Measurements from ENCODE around the gene VWA7. TPM values are rescaled to one million over a fixed set of nuclear protein-coding genes. Genes with fewer than 3 reads are reported as not detected.

The VWA7 gene
- total and polyA plus RNA-seq, 2 donors from 2014 or later: 10.2 to 32.5 TPM

DNA sequence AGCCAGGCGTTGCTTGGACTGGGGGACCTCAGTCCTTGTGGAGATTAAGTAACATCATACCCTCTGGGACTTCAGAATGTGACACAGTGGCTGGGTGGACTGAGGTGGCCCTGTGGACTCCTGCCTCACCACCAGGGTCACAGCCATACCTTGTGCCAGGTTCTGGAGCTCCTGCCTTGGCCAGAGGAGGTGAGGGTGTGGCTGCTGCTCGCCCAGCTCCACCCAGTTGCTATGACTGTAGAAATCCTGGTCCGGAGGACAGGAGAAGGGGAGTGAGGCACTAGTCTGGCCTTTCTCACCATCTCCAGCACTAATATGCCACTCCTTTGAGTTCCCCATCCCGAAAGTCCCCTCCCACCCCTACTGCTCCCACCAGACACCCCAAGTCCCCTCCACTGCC lies 1.9 kb downstream of the VWA7 start:
- DNase-seq: no peak
- peaks cover 0 to 19% (median 0%) of the 10 kb centered on the region in 3 donors for H3K4me1 ChIP-seq (ENCODE audit: control insufficient read depth in 2 of 3, insufficient read depth in 2 of 3, low read depth in 1 of 3, low read length in 3 of 3)
- H3K36me3 ChIP-seq (ENCODE audit: control insufficient read depth in 2 of 3, insufficient read depth in 3 of 3, low read length in 3 of 3): peaks cover 0 to 1% (median 0%) of the 10 kb centered on the region in 3 donors
- peak overlapping the region in 1 of 3 donors; percentile 13 for H3K4me3 ChIP-seq (ENCODE audit: low read length in 3 of 3)
- no peaks in the 10 kb centered on the region for H3K27me3 ChIP-seq (ENCODE audit: control insufficient read depth, insufficient read depth, low read length)
- TF ChIP-seq, protein P1, sequence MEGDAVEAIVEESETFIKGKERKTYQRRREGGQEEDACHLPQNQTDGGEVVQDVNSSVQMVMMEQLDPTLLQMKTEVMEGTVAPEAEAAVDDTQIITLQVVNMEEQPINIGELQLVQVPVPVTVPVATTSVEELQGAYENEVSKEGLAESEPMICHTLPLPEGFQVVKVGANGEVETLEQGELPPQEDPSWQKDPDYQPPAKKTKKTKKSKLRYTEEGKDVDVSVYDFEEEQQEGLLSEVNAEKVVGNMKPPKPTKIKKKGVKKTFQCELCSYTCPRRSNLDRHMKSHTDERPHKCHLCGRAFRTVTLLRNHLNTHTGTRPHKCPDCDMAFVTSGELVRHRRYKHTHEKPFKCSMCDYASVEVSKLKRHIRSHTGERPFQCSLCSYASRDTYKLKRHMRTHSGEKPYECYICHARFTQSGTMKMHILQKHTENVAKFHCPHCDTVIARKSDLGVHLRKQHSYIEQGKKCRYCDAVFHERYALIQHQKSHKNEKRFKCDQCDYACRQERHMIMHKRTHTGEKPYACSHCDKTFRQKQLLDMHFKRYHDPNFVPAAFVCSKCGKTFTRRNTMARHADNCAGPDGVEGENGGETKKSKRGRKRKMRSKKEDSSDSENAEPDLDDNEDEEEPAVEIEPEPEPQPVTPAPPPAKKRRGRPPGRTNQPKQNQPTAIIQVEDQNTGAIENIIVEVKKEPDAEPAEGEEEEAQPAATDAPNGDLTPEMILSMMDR (IDR thresholded peaks at IDR 0.05; ENCODE audit: borderline replicate concordance, extremely low read depth, insufficient read depth): no peak
- H3K9ac ChIP-seq (ENCODE audit: low read length in 3 of 3): peak overlapping the region in 1 of 3 donors; percentile 58
- no peak for FAIRE-seq
- intact Hi-C loops (cut with DNase I): no loop called here
- H3K9me3 ChIP-seq (ENCODE audit: control insufficient read depth in 2 of 3, insufficient read depth in 1 of 3, low read length in 3 of 3): no peaks in the 10 kb centered on the region
- peak overlapping the region; percentile 77 to 92 for H3K27ac ChIP-seq (ENCODE audit: low read depth in 2 of 2, low read length in 2 of 2)

DNA sequence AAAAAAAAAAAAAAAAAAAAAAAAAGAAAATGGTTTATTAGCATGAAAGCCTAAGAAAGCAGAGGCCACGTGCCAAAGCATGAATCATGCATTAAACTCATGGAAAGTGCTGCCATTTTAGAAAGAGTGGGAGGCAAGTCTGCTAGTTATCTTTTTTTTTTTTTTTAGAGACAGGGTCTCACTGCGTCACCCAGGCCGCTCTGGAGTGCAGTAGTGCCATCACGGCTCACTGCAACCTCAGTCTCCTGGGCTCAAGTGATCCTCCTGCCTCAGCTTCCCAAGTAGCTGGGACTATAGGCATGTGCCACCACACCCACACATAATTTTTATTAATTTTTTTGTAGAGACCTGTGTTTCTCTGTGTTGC lies 5.2 kb downstream of the VWA7 start:
- Histone ChIP-seq H3K9me3 (ENCODE audit: control insufficient read depth in 2 of 3, insufficient read depth in 1 of 3, low read length in 3 of 3) (no peaks in the 10 kb centered on the region), H3K4me1 (ENCODE audit: control insufficient read depth in 2 of 3, insufficient read depth in 2 of 3, low read depth in 1 of 3, low read length in 3 of 3) (peaks cover 0 to 16% (median 0%) of the 10 kb centered on the region in 3 donors), H3K9ac (ENCODE audit: low read length in 3 of 3) (no peak overlapping the region), H3K27me3 (ENCODE audit: control insufficient read depth, insufficient read depth, low read length) (no peaks in the 10 kb centered on the region), H3K4me3 (ENCODE audit: low read length in 3 of 3) (no peak overlapping the region), H3K27ac (ENCODE audit: low read depth in 2 of 2, low read length in 2 of 2) (no peak overlapping the region), H3K36me3 (ENCODE audit: control insufficient read depth in 2 of 3, insufficient read depth in 3 of 3, low read length in 3 of 3) (no peaks in the 10 kb centered on the region)
- TF ChIP-seq, protein P1 (IDR thresholded peaks at IDR 0.05; ENCODE audit: borderline replicate concordance, extremely low read depth, insufficient read depth): no peak
- DNase-seq: no peak
- FAIRE-seq: no peak
- intact Hi-C loops (cut with DNase I): no loop called here

DNA sequence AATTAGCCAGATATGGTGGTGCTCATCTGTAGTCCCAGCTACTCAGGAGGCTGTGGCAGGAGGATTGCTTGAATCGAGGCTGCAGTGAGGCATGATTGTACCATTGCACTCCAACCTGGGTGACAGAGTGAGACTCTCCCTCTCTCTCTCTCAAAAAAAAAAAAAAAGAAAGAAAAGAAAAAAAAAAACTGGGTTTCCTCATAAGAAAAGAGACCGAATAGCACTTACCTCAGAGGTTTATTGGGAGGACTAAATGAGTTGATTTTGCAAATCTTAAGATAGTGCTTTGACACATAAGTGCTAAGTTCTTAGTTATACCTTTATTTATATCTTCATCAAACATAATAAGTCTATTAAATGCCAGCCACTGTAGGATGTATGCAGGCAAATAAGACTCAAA lies 6.3 kb downstream of the VWA7 start:
- intact Hi-C loops (cut with DNase I): no loop called here
- Histone ChIP-seq H3K27me3 (ENCODE audit: control insufficient read depth, insufficient read depth, low read length) (no peaks in the 10 kb centered on the region), H3K36me3 (ENCODE audit: control insufficient read depth in 2 of 3, insufficient read depth in 3 of 3, low read length in 3 of 3) (no peaks in the 10 kb centered on the region), H3K9ac (ENCODE audit: low read length in 3 of 3) (no peak overlapping the region), H3K4me1 (ENCODE audit: control insufficient read depth in 2 of 3, insufficient read depth in 2 of 3, low read depth in 1 of 3, low read length in 3 of 3) (peaks cover 0 to 11% (median 0%) of the 10 kb centered on the region in 3 donors), H3K9me3 (ENCODE audit: control insufficient read depth in 2 of 3, insufficient read depth in 1 of 3, low read length in 3 of 3) (no peaks in the 10 kb centered on the region), H3K4me3 (ENCODE audit: low read length in 3 of 3) (no peak overlapping the region), H3K27ac (ENCODE audit: low read depth in 2 of 2, low read length in 2 of 2) (no peak overlapping the region)
- FAIRE-seq (no peak), DNase-seq (no peak)
- TF ChIP-seq, protein P1 (IDR thresholded peaks at IDR 0.05; ENCODE audit: borderline replicate concordance, extremely low read depth, insufficient read depth): no peak
